Ascending aorta (tissue), 2 donors: Measurements from ENCODE around the gene COG4. TPM values are rescaled to one million over a fixed set of nuclear protein-coding genes. Genes with fewer than 3 reads are reported as not detected.

Experiments used
- DNase-seq, 2 donors: peaks; one replicate each; pipeline ENCODE4 v3.0.0-alpha.2; 2019; ENCODE audit warnings: low spot score in 2 of 2
- H3K27ac ChIP-seq, 2 donors: fragments of 200-600 bp; sonication (generic); one replicate each; pipeline ENCODE4 v1.5.1; 2016 to 2017; ENCODE audit warnings: mild to moderate bottlenecking in 1 of 2
- H3K27me3 ChIP-seq: fragments of 200-600 bp; sonication (generic); one replicate; pipeline ENCODE4 v1.5.1; 2017
- H3K36me3 ChIP-seq, 2 donors: fragments of 200-600 bp; sonication (generic); one replicate each; pipeline ENCODE4 v1.5.1; 2016
- H3K4me1 ChIP-seq, 2 donors: fragments of 200-600 bp; sonication (generic); one replicate each; pipeline ENCODE4 v1.5.1; 2016 to 2017; ENCODE audit warnings: mild to moderate bottlenecking in 1 of 2
- H3K4me3 ChIP-seq, 2 donors: fragments of 200-600 bp; sonication (generic); one replicate each; pipeline ENCODE4 v1.5.1; 2016 to 2017; ENCODE audit warnings: mild to moderate bottlenecking in 1 of 2
- H3K9me3 ChIP-seq, 2 donors: fragments of 200-600 bp; sonication (generic); one replicate each; pipeline ENCODE4 v1.5.1; 2016
- intact Hi-C: fragments of 100-400 bp; cut with DNase I; formaldehyde crosslinking; loops from one replicate; pipeline ENCODE4 v1.15.1; 2023
- total RNA-seq: library from RNA; depleted of rRNA; stranded (reverse); fragments of >200 nt; gene quantifications from one replicate; pipeline ENCODE4 v1.1.0, GENCODE V29; 2016
- TF ChIP-seq, protein P1 (sequence below), 3 experiments: fragments of 200-600 bp in 2 of 3; fragments of 450-650 bp in 1 of 3; sonication (generic) in 2 of 3; IDR thresholded peaks; one replicate each; pipeline ENCODE4 v1.5.1; 2016 to 2019; ENCODE audit warnings: antibody characterized with exemption in 3 of 3, mild to moderate bottlenecking in 1 of 3, moderate library complexity in 1 of 3

COG4 gene
- total RNA-seq, 1 donor from 2014 or later: 59.1 TPM

DNA sequence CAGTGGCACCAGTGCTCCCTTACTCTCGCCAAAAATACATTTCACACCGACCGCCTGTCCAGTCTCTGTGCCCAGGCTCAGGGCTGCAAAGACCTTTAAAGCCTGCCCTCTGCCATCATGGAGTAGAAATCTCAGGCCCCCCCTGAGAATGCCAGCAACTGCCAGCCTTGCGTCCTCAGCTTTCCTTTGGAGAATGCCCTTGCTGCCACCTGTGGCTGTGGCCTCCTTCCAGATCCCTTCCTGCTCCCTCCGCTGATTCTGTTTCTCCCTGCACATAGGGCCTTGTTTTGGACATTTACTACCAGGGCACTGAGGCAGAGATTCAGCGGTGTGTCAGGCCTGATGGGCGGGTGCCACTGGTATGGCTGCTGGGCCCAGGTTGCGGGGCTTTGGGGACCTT, 55.7 kb downstream of the COG4 start:
- TF ChIP-seq, protein P1, sequence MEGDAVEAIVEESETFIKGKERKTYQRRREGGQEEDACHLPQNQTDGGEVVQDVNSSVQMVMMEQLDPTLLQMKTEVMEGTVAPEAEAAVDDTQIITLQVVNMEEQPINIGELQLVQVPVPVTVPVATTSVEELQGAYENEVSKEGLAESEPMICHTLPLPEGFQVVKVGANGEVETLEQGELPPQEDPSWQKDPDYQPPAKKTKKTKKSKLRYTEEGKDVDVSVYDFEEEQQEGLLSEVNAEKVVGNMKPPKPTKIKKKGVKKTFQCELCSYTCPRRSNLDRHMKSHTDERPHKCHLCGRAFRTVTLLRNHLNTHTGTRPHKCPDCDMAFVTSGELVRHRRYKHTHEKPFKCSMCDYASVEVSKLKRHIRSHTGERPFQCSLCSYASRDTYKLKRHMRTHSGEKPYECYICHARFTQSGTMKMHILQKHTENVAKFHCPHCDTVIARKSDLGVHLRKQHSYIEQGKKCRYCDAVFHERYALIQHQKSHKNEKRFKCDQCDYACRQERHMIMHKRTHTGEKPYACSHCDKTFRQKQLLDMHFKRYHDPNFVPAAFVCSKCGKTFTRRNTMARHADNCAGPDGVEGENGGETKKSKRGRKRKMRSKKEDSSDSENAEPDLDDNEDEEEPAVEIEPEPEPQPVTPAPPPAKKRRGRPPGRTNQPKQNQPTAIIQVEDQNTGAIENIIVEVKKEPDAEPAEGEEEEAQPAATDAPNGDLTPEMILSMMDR (IDR thresholded peaks at IDR 0.05): no peak
- intact Hi-C loops: no loop called here
- Histone ChIP-seq H3K9me3 (no peaks in the 10 kb centered on the region), H3K4me1 (no peaks in the 10 kb centered on the region), H3K36me3 (peaks cover 28 to 45% of the 10 kb centered on the region in 2 donors), H3K4me3 (no peak overlapping the region), H3K27ac (no peak overlapping the region), H3K27me3 (no peaks in the 10 kb centered on the region)
- no peak for DNase-seq

DNA sequence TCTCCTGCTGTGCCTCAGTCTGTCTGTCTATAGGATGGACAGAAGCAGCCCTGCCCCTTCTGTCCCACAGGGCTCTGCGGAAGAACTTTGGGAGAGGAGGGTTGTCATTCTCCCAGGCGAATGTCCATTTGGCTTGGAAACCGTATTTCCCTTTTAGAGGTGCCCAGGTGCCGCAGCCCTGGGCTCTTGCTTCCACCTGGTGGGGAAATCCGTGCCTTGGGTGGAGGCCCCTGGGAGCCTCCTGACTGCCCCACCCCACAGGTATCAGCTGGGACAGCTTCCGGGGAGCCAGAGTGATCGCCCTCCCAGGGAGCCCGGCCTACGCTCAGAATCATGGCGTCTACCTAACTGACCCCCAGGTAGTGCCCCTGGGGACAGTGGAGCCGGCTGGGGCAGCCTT, 56.2 kb downstream of the COG4 start:
- Histone ChIP-seq H3K4me1 (no peaks in the 10 kb centered on the region), H3K27ac (no peak overlapping the region), H3K4me3 (no peak overlapping the region), H3K27me3 (no peaks in the 10 kb centered on the region), H3K9me3 (no peaks in the 10 kb centered on the region), H3K36me3 (peaks cover 28 to 40% of the 10 kb centered on the region in 2 donors)
- no peak for DNase-seq
- TF ChIP-seq, protein P1 (IDR thresholded peaks at IDR 0.05): no peak
- intact Hi-C loops: no loop called here

DNA sequence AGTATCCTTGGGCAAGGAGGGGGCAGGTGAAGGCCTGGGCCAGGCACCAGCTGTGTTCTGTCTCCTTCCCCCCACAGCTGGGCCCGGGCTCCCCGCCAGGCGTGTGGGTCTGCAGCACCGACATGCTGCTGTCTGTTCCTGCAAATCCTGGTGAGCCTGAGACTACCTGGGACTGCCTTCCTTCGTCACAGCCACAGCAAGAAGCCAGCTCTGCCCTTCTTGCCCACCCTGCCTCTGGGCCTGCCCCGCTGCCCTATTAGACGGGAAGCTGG, 56.6 kb downstream of the COG4 start:
- no peak overlapping the region for H3K27ac ChIP-seq
- no peak overlapping the region for H3K4me3 ChIP-seq
- no peaks in the 10 kb centered on the region for H3K27me3 ChIP-seq
- DNase-seq: no peak
- TF ChIP-seq, protein P1 (IDR thresholded peaks at IDR 0.05): no peak
- intact Hi-C loops: no loop called here
- H3K4me1 ChIP-seq: no peaks in the 10 kb centered on the region
- no peaks in the 10 kb centered on the region for H3K9me3 ChIP-seq
- peaks cover 28 to 40% of the 10 kb centered on the region in 2 donors for H3K36me3 ChIP-seq

DNA sequence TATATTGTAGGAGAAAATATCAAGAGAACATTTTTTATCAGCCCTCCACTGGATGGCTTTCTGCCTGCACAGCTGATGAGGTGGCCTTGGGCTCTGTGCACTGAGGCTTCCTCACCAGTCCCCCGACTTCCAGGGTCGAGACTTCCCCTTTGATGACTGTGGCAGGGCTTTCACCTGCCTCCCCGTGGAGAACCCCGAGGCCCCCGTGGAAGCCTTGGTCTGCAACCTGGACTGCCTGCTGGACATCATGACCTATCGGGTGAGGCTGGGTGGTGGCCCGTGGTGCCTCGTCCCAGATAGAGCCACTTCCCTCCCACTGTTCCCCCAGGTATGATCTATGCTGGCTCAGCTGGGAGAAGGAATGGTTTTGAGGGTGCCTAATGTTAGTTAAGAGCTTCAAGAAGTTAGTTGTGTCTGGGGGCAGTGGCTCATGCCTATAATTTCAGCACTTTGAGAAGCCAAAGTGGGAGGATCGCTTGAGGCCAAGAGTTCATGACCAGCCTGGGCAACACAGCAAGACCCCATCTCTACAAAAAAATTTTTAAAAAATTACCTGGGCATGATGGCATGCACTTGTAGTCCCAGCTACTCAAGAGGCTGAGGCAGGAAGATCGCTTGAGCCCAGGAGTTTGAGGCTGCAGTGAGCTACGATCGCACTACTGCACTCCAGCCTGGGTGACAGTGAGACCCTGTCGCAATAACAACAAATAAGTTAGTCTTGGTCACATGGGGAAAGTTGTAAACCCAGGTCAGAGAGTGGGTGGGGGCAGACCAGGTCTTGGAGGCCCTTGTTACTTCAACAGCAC, 57.2 kb downstream of the COG4 start:
- Histone ChIP-seq H3K27ac (no peak overlapping the region), H3K27me3 (no peaks in the 10 kb centered on the region), H3K4me1 (no peaks in the 10 kb centered on the region), H3K9me3 (no peaks in the 10 kb centered on the region), H3K36me3 (peaks cover 28 to 39% of the 10 kb centered on the region in 2 donors), H3K4me3 (no peak overlapping the region)
- no peak for DNase-seq
- intact Hi-C loops: no loop called here
- TF ChIP-seq, protein P1 (IDR thresholded peaks at IDR 0.05): no peak

DNA sequence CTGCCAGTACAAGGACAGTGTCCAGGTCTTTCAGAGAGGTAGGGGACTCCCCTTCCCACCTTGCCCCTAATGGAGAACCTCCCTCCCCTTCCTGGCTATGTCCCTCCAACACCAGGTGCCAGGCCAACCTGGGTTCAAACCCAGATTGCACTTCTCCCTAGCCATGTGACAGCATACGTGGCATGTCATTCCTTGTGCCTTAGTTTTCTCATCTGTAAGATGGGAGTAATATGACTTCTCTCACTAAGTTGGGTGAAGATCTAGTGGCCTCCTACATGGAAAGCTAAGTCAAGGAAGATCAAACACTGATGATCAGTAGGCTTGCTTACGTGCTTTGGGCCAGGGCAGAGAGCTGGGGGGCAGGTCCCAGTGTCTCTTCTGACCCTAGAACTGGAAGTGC, 60.1 kb downstream of the COG4 start:
- no peak overlapping the region for H3K4me3 ChIP-seq
- peaks cover 23 to 27% of the 10 kb centered on the region in 2 donors for H3K36me3 ChIP-seq
- DNase-seq: no peak
- intact Hi-C loops: no loop called here
- no peaks in the 10 kb centered on the region for H3K4me1 ChIP-seq
- H3K27ac ChIP-seq: no peak overlapping the region
- H3K27me3 ChIP-seq: no peaks in the 10 kb centered on the region
- no peaks in the 10 kb centered on the region for H3K9me3 ChIP-seq
- TF ChIP-seq, protein P1 (IDR thresholded peaks at IDR 0.05): no peak
